ENCODE measurements around the gene FAAP100. TPM values are rescaled to one million over a fixed set of nuclear protein-coding genes. Genes with fewer than 3 reads are reported as not detected.

The FAAP100 gene
- total RNA-seq, 1 donor from 2014 or later, result 39.8 TPM

- no peak overlapping the region for H3K27ac Mint-ChIP-seq (ENCODE audit: unreplicated experiment)
- TF ChIP-seq CTCF (IDR thresholded peaks at IDR 0.05), result no peak
- H3K4me3 Mint-ChIP-seq (ENCODE audit: unreplicated experiment), result no peak overlapping the region
- DNase-seq (ENCODE audit: low spot score), result no peak
- peaks cover 7% of the 10 kb centered on the region for H3K4me1 Mint-ChIP-seq (ENCODE audit: low read depth)
- peaks cover 5% of the 10 kb centered on the region for H3K36me3 Mint-ChIP-seq (ENCODE audit: low read depth)
- H3K9me3 Mint-ChIP-seq (ENCODE audit: low read depth), result no peaks in the 10 kb centered on the region
- H3K27me3 Mint-ChIP-seq (ENCODE audit: low read depth), result no peaks in the 10 kb centered on the region
Observed at GRCh38 chr17:81536299-81537290, 15.6 kb downstream of the FAAP100 start.

GRCh38 chr17:81535480-81536298, 16.5 kb downstream of the FAAP100 start:
- TF ChIP-seq CTCF (IDR thresholded peaks at IDR 0.05), result no peak
- no peaks in the 10 kb centered on the region for H3K27me3 Mint-ChIP-seq (ENCODE audit: low read depth)

GRCh38 chr17:81535007-81535328, 17.2 kb downstream of the FAAP100 start:
- H3K27ac Mint-ChIP-seq (ENCODE audit: unreplicated experiment), result no peak overlapping the region
- DNase-seq (ENCODE audit: low spot score), result no peak
- peaks cover 2% of the 10 kb centered on the region for H3K36me3 Mint-ChIP-seq (ENCODE audit: low read depth)
- H3K27me3 Mint-ChIP-seq (ENCODE audit: low read depth), result no peaks in the 10 kb centered on the region
- H3K4me1 Mint-ChIP-seq (ENCODE audit: low read depth), result peaks cover 7% of the 10 kb centered on the region
- H3K9me3 Mint-ChIP-seq (ENCODE audit: low read depth), result no peaks in the 10 kb centered on the region
- H3K4me3 Mint-ChIP-seq (ENCODE audit: unreplicated experiment), result no peak overlapping the region
- no peak for TF ChIP-seq CTCF (IDR thresholded peaks at IDR 0.05)

More at GRCh38 chr17:81535480-81536298, 16.5 kb downstream of the FAAP100 start:
- Mint-ChIP-seq H3K27ac (ENCODE audit: unreplicated experiment) (no peak overlapping the region), H3K36me3 (ENCODE audit: low read depth) (peaks cover 2% of the 10 kb centered on the region), H3K9me3 (ENCODE audit: low read depth) (no peaks in the 10 kb centered on the region), H3K4me3 (ENCODE audit: unreplicated experiment) (no peak overlapping the region), H3K4me1 (ENCODE audit: low read depth) (peaks cover 7% of the 10 kb centered on the region)
- DNase-seq (ENCODE audit: low spot score), result no peak

GRCh38 chr17:81534157-81535006, 17.8 kb downstream of the FAAP100 start:
- Mint-ChIP-seq H3K4me1 (ENCODE audit: low read depth) (peaks cover 7% of the 10 kb centered on the region), H3K9me3 (ENCODE audit: low read depth) (no peaks in the 10 kb centered on the region), H3K4me3 (ENCODE audit: unreplicated experiment) (no peak overlapping the region), H3K27me3 (ENCODE audit: low read depth) (no peaks in the 10 kb centered on the region), H3K27ac (ENCODE audit: unreplicated experiment) (no peak overlapping the region), H3K36me3 (ENCODE audit: low read depth) (peaks cover 2% of the 10 kb centered on the region)
- DNase-seq (ENCODE audit: low spot score), result no peak
- no peak for TF ChIP-seq CTCF (IDR thresholded peaks at IDR 0.05)

Data from chondrocyte (in vitro differentiated cells).